A549 (cell line): ENCODE results near the gene CKMT2. TPM values are rescaled to one million over a fixed set of nuclear protein-coding genes. Genes with fewer than 3 reads are reported as not detected.

ENCODE experiments used
- ATAC-seq, 2 experiments: fragments of 200-7000 bp in 1 of 2; fragments of >200 bp in 1 of 2; cut with Nextera tagmentation in 1 of 2; cut with Tn5 transposase in 1 of 2; 3 replicates each; pipeline versions ENCODE4 v1.8.0 to v1.9.1; 2018 to 2020; ENCODE audit warnings: mild to moderate bottlenecking in 1 of 2, moderate library complexity in 1 of 2
- CTCF ChIA-PET: fragments of 300-600 bp; sonication (Branson Sonifier 250); formaldehyde crosslinking; extraction: SDS; loops from one replicate; lab custom pipeline; 2021; ENCODE audit warnings: antibody characterized with exemption, inconsistent platforms; lab: Yijun Ruan, JAX
- POLR2A ChIA-PET: fragments of 350-600 bp; formaldehyde crosslinking; extraction: SDS; loops from one replicate; lab custom pipeline; 2021; ENCODE audit warnings: antibody characterized with exemption, inconsistent platforms; lab: Yijun Ruan, JAX
- DNase-seq, 2 experiments: peaks; one replicate each; pipeline versions ENCODE4 v3.0.0 to v3.0.0-alpha.2; 2011 to 2016; ENCODE audit warnings: low read depth in 1 of 2, low spot score in 1 of 2
- FAIRE-seq: peaks from 2 replicates; lab custom pipeline; 2011; peaks lifted over from hg19 to GRCh38; lab: Jason Lieb, UNC
- H3K27ac ChIP-seq, 2 experiments: fragments of >200 bp; sonication (Bioruptor Twin); formaldehyde crosslinking; 3 replicates each; pipeline ENCODE4 v1.5.1; 2016 to 2017
- H3K4me1 ChIP-seq: fragments of >200 bp; sonication (Bioruptor Twin); formaldehyde crosslinking; 3 replicates; pipeline ENCODE4 v1.6.1; 2016
- H3K4me2 ChIP-seq: fragments of >200 bp; sonication (Bioruptor Twin); formaldehyde crosslinking; 3 replicates; pipeline ENCODE4 v1.6.1; 2016
- H3K4me3 ChIP-seq: fragments of >200 bp; sonication (Bioruptor Twin); formaldehyde crosslinking; 3 replicates; pipeline ENCODE4 v1.5.1; 2016
- H3K9me3 ChIP-seq: fragments of >200 bp; sonication (Bioruptor Twin); formaldehyde crosslinking; 3 replicates; pipeline ENCODE4 v1.6.1; 2016
- BHLHE40 ChIP-seq: IDR thresholded peaks from 2 replicates; pipeline ENCODE4 v1.6.1; 2012; ENCODE audit warnings: low read depth, low read length, inconsistent platforms
- CEBPB ChIP-seq, 2 experiments: fragments of >200 bp in 1 of 2; sonication (Bioruptor Twin) in 1 of 2; formaldehyde crosslinking in 1 of 2; IDR thresholded peaks; 2 replicates each; pipeline ENCODE4 v1.6.1; 2012 to 2016
- E2F6 ChIP-seq: IDR thresholded peaks from 2 replicates; pipeline ENCODE4 v1.6.1; 2012; ENCODE audit warnings: low read depth, borderline replicate concordance
- ESRRA ChIP-seq: fragments of 150-350 bp; IDR thresholded peaks from 2 replicates; pipeline ENCODE4 v1.6.1; 2014; ENCODE audit warnings: mild to moderate bottlenecking, low read length, borderline replicate concordance
- FOSB ChIP-seq: fragments of 250-450 bp; sonication (Bioruptor Pico); IDR thresholded peaks from 2 replicates; pipeline ENCODE4 v1.5.0; 2020; ENCODE audit warnings: mild to moderate bottlenecking, moderate library complexity
- FOSL2 ChIP-seq, 2 experiments: fragments of 450-650 bp in 1 of 2; fragments of >200 bp in 1 of 2; sonication (Bioruptor Twin) in 1 of 2; formaldehyde crosslinking; IDR thresholded peaks; 2 replicates each; pipeline versions ENCODE4 v1.5.0 to v1.6.1; 2016 to 2020; ENCODE audit warnings: mild to moderate bottlenecking in 1 of 2, moderate library complexity in 1 of 2
- HES2 ChIP-seq: fragments of >200 bp; sonication (Bioruptor Twin); formaldehyde crosslinking; IDR thresholded peaks from 2 replicates; pipeline ENCODE4 v1.6.1; 2016
- HOXB13 ChIP-seq: fragments of 250-450 bp; sonication (Bioruptor Pico); IDR thresholded peaks from 2 replicates; pipeline ENCODE4 v1.5.0; 2020; ENCODE audit warnings: low read depth, mild to moderate bottlenecking, moderate library complexity
- JUN ChIP-seq, 2 experiments: fragments of >200 bp; sonication (Bioruptor Twin); formaldehyde crosslinking; IDR thresholded peaks; 2 replicates in 1 of 2; 3 replicates in 1 of 2; pipeline ENCODE4 v1.6.1; 2016 to 2017
- JUNB ChIP-seq: fragments of >200 bp; sonication (Bioruptor Twin); formaldehyde crosslinking; IDR thresholded peaks from 2 replicates; pipeline ENCODE4 v1.6.1; 2016
- POLR2A ChIP-seq: IDR thresholded peaks from 2 replicates; pipeline ENCODE4 v1.6.1; 2012; ENCODE audit warnings: mild to moderate bottlenecking, low read length
- RAD21 ChIP-seq, 2 experiments: fragments of >200 bp in 1 of 2; sonication (Bioruptor Twin) in 1 of 2; formaldehyde crosslinking in 1 of 2; IDR thresholded peaks in 1 of 2; conservative IDR thresholded peaks in 1 of 2; 2 replicates in 1 of 2; 3 replicates in 1 of 2; pipeline ENCODE4 v1.6.1; 2012 to 2018; ENCODE audit warnings: inconsistent platforms in 1 of 2
- SMC3 ChIP-seq: fragments of >200 bp; sonication (Bioruptor Twin); formaldehyde crosslinking; IDR thresholded peaks from 3 replicates; pipeline ENCODE4 v1.6.1; 2018; ENCODE audit warnings: inconsistent platforms
- TP53 ChIP-seq: fragments of 250-450 bp; sonication (Bioruptor Pico); IDR thresholded peaks from 2 replicates; pipeline ENCODE4 v1.5.0; 2021; ENCODE audit warnings: mild to moderate bottlenecking, moderate library complexity
- USF2 ChIP-seq: fragments of 450-650 bp; IDR thresholded peaks from 2 replicates; pipeline ENCODE4 v1.6.1; 2014; ENCODE audit warnings: antibody characterized with exemption
- WGBS: methylation state at CpG from one replicate; pipeline ENCODE4 v1.1.6; 2017; ENCODE audit errors: missing lambda C conversion rate; 5-methylcytosine and 5-hydroxymethylcytosine counted together
- polyA plus RNA-seq, 4 experiments: library from polyadenylated mRNA; depleted of rRNA in 3 of 4; stranded (reverse); fragments of >200 nt; fragmentation: RNase III in 1 of 4; extraction: RNeasy Plus Mini Kit Qiagen cat#74134 plus additional on column Dnase treatment in 1 of 4; gene quantifications; 2 replicates in 3 of 4; 3 replicates in 1 of 4; pipeline ENCODE4 v1.2.3, GENCODE V29; 2011 to 2017
- TF ChIP-seq, protein P1 (sequence below): fragments of 150-350 bp; IDR thresholded peaks from 2 replicates; pipeline ENCODE4 v1.6.1; 2014; ENCODE audit warnings: low read depth, mild to moderate bottlenecking, low read length
- TF ChIP-seq, protein P2 (sequence below): IDR thresholded peaks from 2 replicates; pipeline ENCODE4 v1.6.1; 2012

CKMT2 gene
- polyA plus RNA-seq, 2 of the 4 experiments (the other 2 are of a cell fraction) = not detected

- ChIA-PET POLR2A (no interaction called here), CTCF (interaction anchor here (1.1 to 1.2 kb wide), 2 partner anchors 8 to 11 kb away, joined by 3 read pairs; no protein-coding TSS in a partner anchor)
- DNase-seq (no peak), ATAC-seq (no peak), FAIRE-seq (no peak)
- Histone ChIP-seq H3K27ac (peak overlapping the region in 1 of 2 experiments; percentile 67; a peak in 1 of 6 replicates), H3K4me1 (peaks cover 29% of the 10 kb centered on the region), H3K4me2 (no peak overlapping the region), H3K9me3 (peaks cover 6% of the 10 kb centered on the region; the same call in 1 of the 3 replicates), H3K4me3 (no peak overlapping the region)
- no peak for TF ChIP-seq CEBPB (IDR thresholded peaks at IDR 0.05)
- no peak for TF ChIP-seq FOSL2 (IDR thresholded peaks at IDR 0.05)
- TF ChIP-seq FOSL2 (CRISPR knock-in tag; IDR thresholded peaks at IDR 0.05) = 0 out of 2 replicates have a peak, but pooled peaks have one; percentile 24
- 90% methylated on average over 3 of the region's 3 CpGs for WGBS
Measured at GRCh38 chr5:81247441-81247972, 14.4 kb downstream of the CKMT2 start.

DNA sequence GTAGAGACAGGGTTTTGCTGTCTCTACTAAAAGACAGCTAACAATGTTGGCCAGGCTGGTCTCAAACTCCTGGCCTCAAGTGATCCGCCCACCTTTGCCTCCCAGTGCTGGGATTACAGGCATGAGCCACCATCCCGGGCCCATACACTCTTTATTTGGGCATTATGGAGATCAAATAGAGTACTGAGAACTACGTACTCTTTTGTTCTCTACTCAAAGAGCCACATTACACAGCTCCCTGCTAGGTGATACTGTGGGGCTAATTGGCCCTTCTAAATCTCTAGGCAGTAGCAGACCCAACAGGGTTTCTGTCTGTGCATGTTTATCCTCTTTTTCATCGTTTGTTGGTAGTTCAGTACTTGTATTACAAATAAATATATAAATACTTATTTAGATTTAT is 16.1 kb downstream of the CKMT2 start:
- Histone ChIP-seq H3K4me1 (peaks cover 29% of the 10 kb centered on the region), H3K4me2 (no peak overlapping the region), H3K9me3 (peaks cover 6% of the 10 kb centered on the region; the same call in 1 of the 3 replicates), H3K4me3 (no peak overlapping the region), H3K27ac (no peak overlapping the region)
- ChIA-PET POLR2A (no interaction called here), CTCF (interaction anchor here (0.8 to 1.6 kb wide), 2 partner anchors 17 to 50 kb away, joined by 3 to 4 read pairs; no protein-coding TSS in a partner anchor)
- 85% methylated on average over 4 of the region's 4 CpGs for WGBS
- no peak for DNase-seq
- no peak for TF ChIP-seq RAD21 (conservative IDR thresholded peaks at IDR 0.05 in 1 of 2, IDR thresholded peaks at IDR 0.05 in 1 of 2)
- no peak for TF ChIP-seq TP53
- no peak for ATAC-seq
- no peak for FAIRE-seq

GRCh38 chr5:81250004-81250403 is 16.9 kb downstream of the CKMT2 start:
- WGBS = 70% methylated on average over 1 of the region's 1 CpG
- no peak for DNase-seq
- H3K4me1 ChIP-seq = peaks cover 23% of the 10 kb centered on the region
- no peak overlapping the region for H3K4me2 ChIP-seq
- POLR2A ChIA-PET = no interaction called here
- no peak overlapping the region for H3K27ac ChIP-seq
- no peak for TF ChIP-seq E2F6
- TF ChIP-seq, protein P1, sequence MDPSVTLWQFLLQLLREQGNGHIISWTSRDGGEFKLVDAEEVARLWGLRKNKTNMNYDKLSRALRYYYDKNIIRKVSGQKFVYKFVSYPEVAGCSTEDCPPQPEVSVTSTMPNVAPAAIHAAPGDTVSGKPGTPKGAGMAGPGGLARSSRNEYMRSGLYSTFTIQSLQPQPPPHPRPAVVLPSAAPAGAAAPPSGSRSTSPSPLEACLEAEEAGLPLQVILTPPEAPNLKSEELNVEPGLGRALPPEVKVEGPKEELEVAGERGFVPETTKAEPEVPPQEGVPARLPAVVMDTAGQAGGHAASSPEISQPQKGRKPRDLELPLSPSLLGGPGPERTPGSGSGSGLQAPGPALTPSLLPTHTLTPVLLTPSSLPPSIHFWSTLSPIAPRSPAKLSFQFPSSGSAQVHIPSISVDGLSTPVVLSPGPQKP = no peak
- TF ChIP-seq SMC3 = no peak
- TF ChIP-seq JUN (IDR thresholded peaks at IDR 0.05) = no peak
- TF ChIP-seq HES2 = no peak
- no peak for TF ChIP-seq FOSB
- no peak for TF ChIP-seq ESRRA
- no peak for TF ChIP-seq POLR2A
- TF ChIP-seq, protein P2, sequence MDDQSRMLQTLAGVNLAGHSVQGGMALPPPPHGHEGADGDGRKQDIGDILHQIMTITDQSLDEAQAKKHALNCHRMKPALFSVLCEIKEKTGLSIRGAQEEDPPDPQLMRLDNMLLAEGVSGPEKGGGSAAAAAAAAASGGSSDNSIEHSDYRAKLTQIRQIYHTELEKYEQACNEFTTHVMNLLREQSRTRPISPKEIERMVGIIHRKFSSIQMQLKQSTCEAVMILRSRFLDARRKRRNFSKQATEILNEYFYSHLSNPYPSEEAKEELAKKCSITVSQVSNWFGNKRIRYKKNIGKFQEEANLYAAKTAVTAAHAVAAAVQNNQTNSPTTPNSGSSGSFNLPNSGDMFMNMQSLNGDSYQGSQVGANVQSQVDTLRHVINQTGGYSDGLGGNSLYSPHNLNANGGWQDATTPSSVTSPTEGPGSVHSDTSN = no peak
- no peak for TF ChIP-seq USF2
- no peak for FAIRE-seq
- CTCF ChIA-PET = interaction anchor here (0.7 to 2.0 kb wide), 4 partner anchors 11 to 1273 kb away, joined by 3 to 4 read pairs (median 4); no protein-coding TSS in a partner anchor
- no peak overlapping the region for H3K4me3 ChIP-seq
- H3K9me3 ChIP-seq = peaks cover 6% of the 10 kb centered on the region; the same call in 1 of the 3 replicates
- ATAC-seq = no peak

DNA sequence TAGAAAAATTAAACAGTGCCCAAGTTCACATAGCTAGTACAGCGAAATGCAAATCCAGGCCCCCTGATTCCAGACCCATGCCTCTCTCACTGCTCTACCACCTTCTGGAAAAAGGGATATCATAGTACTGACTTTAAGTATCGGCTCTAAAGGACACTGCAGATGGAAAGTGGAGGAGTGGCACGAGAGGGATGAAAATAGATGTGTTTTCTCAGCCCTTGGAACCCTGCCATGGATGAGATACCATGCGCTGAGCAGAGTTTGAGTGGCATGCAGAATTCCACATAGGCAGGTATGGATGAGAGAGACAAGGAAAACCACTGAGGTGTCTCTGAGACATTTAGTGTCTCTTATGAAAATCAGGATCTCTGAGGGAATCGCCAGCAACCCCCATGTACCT is 18.8 kb downstream of the CKMT2 start:
- H3K4me2 ChIP-seq = no peak overlapping the region
- H3K27ac ChIP-seq = no peak overlapping the region
- ChIA-PET CTCF (interaction anchor here (1.2 to 2.0 kb wide), 3 partner anchors 9 to 48 kb away, joined by 3 to 5 read pairs (median 4); no protein-coding TSS in a partner anchor), POLR2A (no interaction called here)
- 90% methylated on average over 5 of the region's 5 CpGs for WGBS
- FAIRE-seq = no peak
- TF ChIP-seq HOXB13 (no peak), JUNB (no peak), BHLHE40 (no peak)
- H3K9me3 ChIP-seq = peaks cover 6% of the 10 kb centered on the region; the same call in 1 of the 3 replicates
- no peak overlapping the region for H3K4me3 ChIP-seq
- no peak for DNase-seq
- peaks cover 10% of the 10 kb centered on the region; the same call in 2 of the 3 replicates for H3K4me1 ChIP-seq
- no peak for ATAC-seq
